IPS DF 4.7 (cell line): ENCODE results near the gene CYP24A1.

Source experiments
- DNase-seq: peaks from one replicate; pipeline ENCODE4 v3.0.0-alpha.2; 2013; ENCODE audit warnings: low spot score; ENCODE audit errors: extremely low read depth

CYP24A1 gene

DNA sequence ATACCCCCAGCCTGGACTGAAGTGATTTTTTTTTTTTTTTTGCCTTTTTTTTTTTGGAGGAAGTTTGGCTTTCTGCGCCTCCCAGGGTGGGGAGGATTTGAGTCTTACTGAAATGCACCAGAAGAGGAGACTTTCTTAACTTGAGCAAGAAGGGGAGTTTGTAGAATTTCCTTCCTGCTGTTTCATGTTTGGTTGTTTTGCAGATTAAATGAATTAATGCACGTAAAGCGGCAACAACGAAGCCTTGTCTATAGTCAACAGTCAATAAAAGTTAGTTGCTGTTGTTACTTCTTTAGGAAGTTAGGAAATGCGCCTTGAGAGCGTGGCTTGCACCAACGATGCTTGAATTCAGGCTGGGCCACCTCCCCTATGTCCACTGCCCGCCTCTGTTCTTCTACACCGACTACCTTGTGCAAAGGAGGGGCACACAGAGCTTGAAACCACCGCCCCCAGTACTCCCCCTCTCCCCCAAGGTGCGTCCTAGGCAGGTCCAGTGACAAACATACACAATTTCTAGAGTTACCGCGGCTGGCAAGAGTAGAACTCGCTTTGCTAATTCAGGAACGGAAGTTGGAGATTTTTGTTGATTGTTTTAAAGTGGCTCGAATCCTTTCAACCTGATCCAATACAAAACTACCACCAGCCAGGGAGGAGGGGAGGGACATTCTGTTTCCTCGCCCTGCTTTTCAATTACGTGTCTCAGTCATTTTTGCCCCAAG is 830 bp upstream of the CYP24A1 start:
- no peak for DNase-seq

DNA sequence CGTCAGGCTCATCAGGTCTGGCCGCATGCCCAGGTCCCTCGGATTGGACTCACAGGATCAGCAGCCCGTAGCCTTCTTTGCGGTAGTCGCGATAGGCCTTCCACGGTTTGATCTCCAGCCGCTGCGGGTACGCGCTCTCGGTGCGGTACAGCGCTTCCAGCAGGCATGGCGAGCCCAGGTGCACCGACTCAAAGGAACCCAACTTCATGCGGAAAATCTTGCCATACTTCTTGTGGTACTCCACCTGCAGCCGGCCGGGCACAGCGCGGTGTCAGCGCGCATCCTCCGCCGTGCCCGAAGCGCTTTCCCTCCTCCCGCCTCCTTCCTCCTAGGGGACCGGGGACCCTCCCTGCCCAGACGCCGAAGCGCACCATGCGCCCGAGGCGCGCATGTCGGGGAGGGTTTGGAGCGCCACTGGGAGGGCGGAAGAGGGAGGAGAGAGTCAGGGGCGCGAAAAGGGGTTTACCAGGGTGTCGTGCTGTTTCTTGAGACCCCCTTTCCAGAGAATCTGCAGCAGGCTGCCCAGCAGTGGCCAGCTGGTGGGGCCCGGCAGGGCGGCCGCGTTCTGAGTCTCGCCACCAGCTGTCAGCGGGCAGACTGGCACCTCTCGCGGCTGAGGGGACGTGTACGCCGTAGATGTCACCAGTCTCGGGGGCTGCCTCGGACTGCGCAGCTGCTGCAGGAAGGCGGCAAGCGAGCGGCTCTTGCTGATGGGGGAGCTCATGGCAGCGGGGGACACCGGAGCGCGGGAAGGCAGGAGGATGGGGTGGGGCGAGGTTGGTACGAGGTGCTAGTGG is 732 bp downstream of the CYP24A1 start:
- DNase-seq = no peak

DNA sequence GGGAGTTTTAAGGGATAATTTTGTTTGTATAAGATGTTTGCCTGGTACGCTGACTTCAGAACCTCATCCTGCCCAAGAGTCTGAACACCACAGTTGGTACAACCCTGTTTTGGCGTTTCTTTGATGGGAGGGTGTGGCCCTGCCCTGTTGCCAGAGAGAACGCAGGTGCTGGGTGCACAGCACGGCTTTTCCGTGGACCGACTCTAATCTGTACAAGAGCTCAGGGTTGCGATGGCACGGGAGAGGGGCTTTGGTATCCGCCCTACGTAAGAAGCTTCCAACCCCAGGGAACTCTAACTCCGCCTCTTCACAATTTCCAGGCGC is 1.3 kb downstream of the CYP24A1 start:
- DNase-seq = no peak

DNA sequence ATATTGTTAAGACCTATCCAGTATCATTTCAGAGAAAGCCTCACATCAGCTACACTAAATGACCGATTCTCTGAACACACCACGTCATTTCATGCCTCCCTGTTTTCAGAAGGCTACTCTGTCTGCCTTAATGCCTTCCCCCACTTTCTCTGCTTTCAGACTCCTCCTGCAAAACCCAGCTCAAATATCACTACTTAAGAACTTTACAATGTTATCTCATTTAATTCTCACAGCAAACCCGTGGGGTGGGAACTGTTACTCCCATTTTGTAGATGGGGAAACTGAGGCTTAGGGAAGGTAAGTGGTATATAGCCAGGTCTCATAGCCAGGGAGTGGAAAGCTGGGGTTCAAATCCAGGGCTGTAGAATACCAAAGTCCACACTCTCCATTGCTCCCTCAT is 2.8 kb downstream of the CYP24A1 start:
- no peak for DNase-seq

DNA sequence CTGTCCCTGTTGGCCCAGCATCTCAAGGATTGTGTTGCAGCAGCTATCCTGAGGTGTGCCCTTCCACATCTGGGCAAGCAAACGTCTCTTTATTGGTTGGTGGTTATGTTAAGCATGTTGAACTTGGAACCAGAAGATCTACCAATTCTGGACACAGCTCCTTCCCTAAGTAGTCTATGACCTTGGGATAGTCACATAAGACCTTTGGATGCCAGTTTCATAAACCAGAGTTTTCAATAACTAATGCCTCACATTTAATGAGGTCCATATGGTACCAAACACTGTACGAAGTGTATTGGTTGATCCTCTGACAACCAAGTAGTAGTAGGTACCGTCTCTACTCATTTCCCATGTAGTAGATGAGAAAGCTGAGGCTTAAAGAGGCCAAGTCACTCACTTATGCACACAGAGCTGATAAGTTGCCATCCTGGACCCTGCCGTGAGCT is 3.7 kb downstream of the CYP24A1 start:
- DNase-seq = no peak

DNA sequence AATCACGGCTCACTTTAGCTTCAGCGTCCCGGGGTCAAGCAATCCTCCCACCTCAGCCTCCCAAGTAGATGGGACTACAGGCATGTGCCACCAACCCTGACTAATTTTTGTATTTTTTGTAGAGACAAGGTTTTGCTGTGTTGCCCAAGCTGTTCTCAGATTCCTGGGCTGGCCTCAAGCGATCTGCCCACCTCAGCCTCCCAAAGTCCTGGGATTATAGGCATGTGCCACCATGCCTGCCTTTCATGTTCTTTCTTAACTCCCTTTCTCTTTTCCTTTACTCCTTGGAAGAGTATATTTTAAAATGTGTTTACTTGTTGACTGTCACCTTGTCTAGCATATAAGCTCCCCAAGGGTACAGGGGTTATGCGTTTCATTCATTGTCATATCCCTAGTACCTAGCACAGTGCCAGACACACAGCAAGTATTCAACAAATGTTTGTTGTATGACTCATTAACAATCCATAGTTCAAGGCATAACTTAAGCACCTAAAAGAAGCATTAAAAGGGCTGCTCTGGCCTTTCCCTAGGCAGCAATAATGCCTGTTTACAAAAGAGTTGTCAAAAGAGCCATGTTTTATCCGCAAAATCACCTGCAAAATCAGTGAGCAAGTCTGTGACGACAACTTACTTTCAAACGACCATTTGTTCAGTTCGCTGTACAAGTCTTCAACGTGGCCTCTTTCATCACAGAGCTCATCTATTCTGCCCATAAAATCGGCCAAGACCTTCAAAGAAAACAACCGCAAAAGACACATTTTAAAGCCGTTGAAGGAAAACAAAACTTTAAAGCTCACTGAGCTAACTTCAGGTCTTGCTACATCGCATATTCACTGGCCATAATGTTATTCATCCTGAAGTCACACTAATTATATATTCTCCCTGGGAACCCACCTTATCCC is 4.6 kb downstream of the CYP24A1 start:
- DNase-seq = no peak

DNA sequence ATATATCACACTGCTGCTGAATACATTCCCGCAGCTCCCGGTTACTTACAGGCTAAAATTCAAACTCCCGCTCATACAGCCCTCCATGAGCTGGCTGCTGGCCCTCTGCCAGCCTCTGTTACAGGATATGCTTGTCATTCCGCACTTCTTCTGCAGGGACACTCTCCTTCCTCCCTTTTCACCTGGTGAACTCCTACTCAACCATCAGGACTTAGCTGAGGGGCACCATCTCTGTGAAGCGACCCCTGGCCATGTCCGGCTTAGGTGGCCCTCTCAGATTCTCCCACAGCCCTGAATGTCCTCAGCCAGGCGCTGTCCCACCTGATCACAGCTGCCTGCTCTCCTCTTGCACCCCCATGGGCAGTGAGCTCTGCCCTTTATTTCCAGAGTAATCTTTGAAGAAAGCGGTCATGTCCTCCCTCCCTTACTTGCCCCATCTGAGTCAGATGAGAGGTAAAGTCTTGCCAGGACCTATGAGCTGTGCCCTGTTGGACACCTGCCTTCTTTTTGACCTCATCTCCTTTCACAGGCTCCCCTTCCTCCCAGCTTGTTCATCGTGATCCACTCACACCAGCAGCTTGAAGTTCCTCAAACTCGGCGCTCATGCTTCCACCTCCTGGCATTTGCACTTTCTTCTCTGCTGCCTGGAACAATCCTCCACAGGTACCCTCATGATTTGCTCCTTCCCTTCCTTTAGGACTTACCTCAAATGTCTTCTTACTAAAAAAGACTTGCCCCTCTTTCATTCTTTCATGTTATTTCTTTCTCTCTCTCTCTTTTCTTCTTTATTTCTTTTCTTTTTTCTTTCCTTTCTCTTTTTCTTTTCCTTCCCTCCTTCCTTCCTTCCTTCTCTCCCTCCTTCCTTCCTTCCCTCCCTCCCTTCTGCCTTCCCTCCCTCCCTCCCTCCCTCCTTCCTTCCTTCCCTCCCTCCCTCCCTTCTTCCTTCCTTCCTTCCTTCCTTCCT is 5.6 kb downstream of the CYP24A1 start:
- no peak for DNase-seq

DNA sequence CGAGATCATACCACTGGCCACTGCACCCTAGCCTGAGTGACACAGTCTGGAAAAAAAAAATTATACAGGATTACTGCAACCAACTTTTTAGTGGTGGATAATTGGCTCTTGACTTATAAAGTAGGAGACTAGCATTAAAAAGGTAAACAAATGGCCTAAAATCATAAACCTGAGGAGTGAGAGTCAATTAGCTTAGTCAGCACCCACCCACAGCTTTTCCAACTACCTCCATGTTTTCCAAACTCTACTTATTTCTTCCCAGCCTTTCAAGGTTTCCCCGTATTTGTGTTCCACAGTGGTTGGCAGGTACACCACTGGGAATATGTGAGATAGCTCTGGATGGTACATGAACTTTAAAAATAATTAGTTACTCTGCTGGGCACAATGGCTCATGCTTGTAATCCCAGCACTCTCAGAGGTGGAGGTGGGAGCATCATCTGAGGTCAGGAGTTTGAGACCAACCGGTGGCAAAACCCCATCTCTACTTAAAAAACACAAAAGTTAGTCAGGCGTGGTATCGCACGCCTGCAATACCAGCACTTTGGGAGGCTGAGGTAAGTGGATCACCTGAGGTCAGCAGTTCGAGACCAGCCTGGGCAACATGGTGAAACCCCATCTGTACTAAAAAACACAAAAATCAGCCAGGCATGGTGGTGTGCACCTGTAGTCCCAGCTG is 6.7 kb downstream of the CYP24A1 start:
- DNase-seq = no peak

DNA sequence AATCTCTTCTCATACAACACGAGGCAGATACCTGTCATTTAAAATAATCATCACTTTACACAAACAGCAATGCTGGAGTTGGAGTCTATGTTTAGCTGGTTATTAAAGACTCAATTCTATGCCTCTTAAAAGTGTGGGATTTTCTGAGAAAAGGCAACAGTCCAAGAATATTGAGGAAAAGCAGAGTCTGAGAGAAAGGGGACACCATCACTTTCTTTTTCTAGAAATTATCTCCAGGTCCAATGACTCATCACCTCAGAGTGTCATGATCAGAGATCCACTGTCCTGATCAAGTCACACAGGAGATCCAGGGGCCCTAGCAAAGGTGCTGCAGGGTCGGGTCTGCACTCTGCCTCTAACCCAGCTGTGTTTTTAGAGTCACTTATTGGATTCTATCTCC is 8.0 kb downstream of the CYP24A1 start:
- no peak for DNase-seq

DNA sequence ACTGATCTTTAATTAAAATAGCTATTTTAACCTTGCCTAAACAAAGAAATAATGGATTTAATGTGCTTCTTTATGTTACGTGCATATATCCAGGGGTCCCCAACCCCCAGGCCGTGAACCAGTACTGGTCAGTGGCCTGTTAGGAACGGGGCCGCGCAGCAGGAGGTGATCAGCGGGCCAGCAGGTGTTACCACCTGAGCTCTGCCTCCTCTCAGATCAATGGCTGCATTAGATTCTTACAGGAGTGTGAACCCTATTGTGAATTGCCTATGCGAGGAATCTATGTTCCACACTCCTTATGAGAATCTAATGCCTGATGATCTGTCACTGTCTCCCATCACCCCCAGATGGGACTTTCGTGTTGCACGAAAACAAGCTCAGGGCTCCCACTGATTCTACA is 8.8 kb downstream of the CYP24A1 start:
- no peak for DNase-seq

DNA sequence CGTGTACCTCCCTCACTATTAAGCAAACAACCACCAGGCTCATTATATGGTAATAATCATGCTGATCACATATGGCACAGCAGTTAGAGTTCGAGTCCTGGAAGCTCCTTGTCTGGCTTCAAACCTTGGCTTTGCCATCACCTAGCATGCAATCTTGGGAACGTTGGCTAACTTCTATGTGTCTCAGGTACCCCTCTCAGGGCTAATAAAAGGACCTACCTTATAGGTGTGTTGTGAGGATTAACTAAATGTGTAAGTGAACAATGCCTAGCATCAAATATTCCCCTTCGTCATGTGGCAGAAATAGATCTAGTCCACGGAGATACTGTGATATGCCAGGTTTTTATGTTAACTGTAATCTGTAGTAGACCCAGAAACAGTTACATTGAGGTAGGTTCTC is 10.4 kb downstream of the CYP24A1 start:
- DNase-seq = no peak

DNA sequence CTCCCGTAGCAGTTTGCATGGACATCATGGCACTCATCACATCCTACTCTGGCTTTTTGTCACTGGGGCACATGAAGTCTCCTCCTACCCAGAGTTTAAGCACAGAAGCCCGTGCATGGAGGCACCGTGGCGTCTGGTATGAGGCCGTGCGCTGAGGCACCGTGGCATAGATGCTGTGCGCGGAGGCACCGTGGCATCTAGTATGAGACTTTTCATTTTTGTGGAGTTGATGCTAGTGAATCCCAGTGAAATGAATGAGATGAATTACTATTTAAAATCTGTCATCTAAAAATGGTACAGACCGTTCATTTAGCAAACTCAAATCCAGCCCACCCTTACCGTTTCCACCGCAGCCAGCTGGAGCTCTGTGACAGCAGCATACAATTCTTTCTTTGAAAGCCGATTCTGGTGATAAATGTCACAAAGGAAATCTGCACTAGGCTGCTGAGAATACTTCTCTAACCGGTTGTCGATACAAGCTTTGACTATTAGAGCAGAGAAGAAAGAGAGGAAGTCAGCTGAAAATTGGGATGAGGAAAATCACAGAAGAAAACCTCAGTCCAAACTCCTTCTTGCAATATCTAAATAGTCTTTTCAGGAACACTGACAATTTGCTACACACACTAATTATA is 11.3 kb downstream of the CYP24A1 start:
- no peak for DNase-seq

DNA sequence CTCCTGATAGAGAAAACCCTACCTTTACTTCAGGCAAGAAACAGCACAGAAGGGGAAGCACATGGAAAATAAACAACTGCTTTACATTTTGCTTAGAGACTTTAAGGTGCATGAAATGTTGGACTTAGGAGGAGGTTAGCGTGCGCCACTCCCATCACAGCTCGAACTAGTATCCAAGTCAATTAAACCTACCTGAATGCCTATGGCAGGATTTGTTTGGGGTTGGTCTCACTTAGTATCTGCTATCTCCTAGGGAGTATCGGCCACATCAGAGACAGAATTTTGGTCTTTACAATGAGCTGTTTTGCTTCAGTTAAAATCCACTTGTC is 12.0 kb downstream of the CYP24A1 start:
- DNase-seq = no peak

DNA sequence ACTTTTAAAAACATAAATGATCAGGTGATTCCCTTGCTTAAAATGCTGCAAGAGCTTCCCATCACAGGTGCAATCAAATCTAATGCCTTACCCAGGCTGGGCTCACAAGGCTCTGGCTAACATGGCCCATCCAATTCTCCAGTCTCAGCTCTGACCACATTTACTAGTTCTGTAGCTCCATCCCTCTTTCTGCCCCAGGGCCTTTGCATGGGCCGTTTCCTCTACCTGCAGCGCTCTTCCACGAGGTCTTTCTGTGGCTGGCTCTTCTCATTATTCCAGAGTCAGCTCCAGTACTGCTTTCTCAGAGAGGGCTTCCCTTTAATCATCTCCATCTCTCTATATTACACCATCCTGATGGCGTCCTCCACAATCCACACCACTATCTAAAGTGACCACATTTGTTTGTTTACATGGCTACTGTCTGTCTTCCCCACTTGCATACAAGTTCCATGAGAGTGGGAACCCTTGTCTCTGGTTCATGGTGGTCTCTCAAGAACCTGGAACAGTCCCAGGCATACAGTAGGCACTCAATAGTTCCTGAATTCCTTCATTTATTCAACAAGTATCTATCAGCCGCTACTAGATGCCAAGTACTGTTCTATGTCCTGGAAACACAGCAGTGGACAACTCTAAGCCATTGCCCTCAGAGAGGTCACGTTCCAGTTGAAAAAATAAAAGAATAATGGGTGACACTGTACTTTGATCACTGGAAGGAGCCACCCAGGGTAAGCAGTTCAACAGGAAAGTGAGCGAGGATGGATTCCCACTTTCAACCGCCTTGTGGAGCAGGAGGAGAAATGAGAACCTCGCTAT is 12.6 kb downstream of the CYP24A1 start:
- DNase-seq = no peak

DNA sequence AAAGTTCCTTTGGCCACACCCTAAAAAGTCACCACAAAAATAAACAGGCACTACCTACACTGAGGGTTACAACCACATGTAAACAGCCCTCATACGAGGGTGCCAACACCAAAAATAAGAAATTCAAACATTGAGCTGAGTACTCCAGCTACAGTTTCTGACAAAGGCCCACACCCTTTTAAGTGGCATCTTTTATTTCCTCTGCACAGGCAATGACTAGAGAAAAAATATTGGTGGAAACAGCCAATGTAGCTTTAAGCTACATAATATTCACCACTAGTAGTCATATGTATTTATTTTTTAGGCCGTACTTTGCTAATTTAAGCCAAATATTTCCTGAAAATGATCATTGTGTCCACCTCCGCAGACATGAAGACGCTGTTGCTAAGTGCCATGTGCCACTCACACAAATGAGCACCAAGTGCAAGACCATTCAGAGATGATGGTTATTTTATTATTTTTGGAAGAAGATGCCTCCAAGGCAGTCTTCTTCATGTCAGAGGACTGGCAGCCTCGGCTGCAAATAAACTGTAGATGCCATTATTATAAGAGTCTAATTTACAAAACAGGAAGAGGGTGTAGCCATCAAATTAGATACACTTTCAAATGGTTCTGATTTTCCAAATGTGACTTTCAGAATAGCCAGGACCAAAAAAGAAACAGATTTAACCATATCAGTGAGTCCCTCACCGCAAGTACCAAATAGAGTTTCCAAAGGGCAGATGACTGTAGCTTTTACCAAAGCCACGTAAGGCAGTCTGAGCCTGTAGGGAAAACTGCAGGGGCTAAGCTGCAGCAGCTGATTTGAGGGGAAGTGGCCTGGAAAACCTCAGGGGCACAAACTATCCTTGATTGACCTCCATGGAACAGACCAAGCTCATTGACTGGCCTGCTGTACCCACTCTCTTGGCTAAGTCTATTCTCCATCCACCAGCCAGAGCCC is 13.4 kb downstream of the CYP24A1 start:
- DNase-seq = no peak

DNA sequence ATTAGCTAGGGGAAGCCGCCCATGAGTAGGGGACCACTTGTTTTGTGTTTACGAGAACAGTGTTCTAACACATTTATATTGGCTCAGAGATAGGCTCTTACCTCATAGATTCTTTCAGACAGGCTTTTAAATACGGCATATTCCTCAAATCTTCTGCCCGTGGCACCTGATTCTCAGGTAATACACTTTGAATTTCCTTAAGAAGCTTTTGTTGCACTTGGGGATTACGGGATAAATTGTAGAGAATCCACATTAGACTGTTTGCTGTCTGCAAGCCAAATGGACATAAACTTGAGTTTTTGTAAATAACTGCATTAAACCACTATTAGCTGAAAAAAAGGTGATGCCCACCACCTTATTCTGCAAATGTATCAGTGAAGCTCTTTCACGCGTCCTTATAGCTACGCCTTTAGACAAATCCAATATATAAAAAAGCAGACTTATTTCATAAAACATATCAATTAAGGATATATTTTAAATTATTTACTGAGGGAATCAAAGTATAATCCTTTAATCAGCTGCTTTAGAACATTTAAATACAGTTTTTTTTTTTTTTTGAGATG is 14.8 kb downstream of the CYP24A1 start:
- DNase-seq = no peak

DNA sequence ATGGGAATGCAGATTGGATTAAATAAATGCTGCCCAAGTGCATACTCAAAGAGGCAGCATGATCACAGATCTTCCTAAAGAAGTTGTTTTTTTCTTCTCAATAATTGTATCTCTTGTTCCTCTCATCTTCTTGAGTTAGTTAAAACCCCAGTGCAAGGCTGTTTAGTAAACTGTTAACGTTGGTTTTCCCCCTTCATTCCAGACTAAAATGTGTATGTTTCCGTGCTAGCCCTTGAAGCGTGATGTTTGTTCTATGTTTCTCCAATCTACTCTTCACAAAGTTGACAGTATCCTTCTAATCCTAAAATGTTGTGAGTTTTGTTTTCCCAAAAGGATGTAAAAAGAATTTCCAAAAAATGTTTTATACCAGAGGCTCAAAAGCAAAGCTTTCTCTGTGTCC is 15.6 kb downstream of the CYP24A1 start:
- no peak for DNase-seq
